WTC11 (cell line): ENCODE measurements around the gene MMAB. TPM values are rescaled to one million over a fixed set of nuclear protein-coding genes. Genes with fewer than 3 reads are reported as not detected.

Source experiments
- ATAC-seq: fragments of 200-7000 bp; cut with Tn5 transposase; 2 replicates; pipeline ENCODE4 v1.10.0; 2021; ENCODE audit warnings: mild to moderate bottlenecking, moderate library complexity
- CTCF ChIA-PET: fragments of 300-600 bp; sonication (Branson Sonifier 250); formaldehyde crosslinking; loops from one replicate; lab custom pipeline; 2021; ENCODE audit warnings: antibody characterized with exemption; lab: Charles Lee
- POLR2A ChIA-PET: fragments of 350-600 bp; sonication (Branson Sonifier 250); formaldehyde crosslinking; loops from one replicate; lab custom pipeline; 2021; ENCODE audit warnings: antibody characterized with exemption; lab: Charles Lee
- DNase-seq: peaks from one replicate; pipeline ENCODE4 v3.0.0; 2021; ENCODE audit warnings: low spot score
- H3K27ac Mint-ChIP-seq: 2 replicates; pipeline ENCODE4 v1.8.0; 2021; ENCODE audit warnings: mixed read lengths
- H3K27me3 Mint-ChIP-seq: 2 replicates; pipeline ENCODE4 v1.8.0; 2021; ENCODE audit warnings: low read depth, mild to moderate bottlenecking, moderate library complexity, mixed read lengths
- H3K36me3 Mint-ChIP-seq: 2 replicates; pipeline ENCODE4 v1.8.0; 2021; ENCODE audit warnings: mixed read lengths
- H3K4me1 Mint-ChIP-seq: 2 replicates; pipeline ENCODE4 v1.8.0; 2022; ENCODE audit warnings: mixed read lengths
- H3K4me3 Mint-ChIP-seq: 2 replicates; pipeline ENCODE4 v1.8.0; 2021; ENCODE audit warnings: mild to moderate bottlenecking, moderate library complexity, mixed read lengths
- H3K9me3 Mint-ChIP-seq: 2 replicates; pipeline ENCODE4 v1.8.0; 2021; ENCODE audit warnings: mixed read lengths
- AFF4 ChIP-seq: sonication (generic); formaldehyde crosslinking; IDR thresholded peaks from 2 replicates; pipeline ENCODE4 v1.8.1; 2023; ENCODE audit warnings: mild to moderate bottlenecking, missing genetic modification reagents, borderline replicate concordance
- ATF1 ChIP-seq: sonication (generic); formaldehyde crosslinking; IDR thresholded peaks from 2 replicates; pipeline ENCODE4 v1.8.1; 2023; ENCODE audit warnings: mild to moderate bottlenecking, moderate library complexity, missing genetic modification reagents
- ATF3 ChIP-seq: sonication (generic); formaldehyde crosslinking; conservative IDR thresholded peaks from 2 replicates; pipeline ENCODE4 v1.8.1; 2022; ENCODE audit warnings: mild to moderate bottlenecking, missing genetic modification reagents
- EMX1 ChIP-seq: fragments of 250-450 bp; sonication (Bioruptor Pico); IDR thresholded peaks from 2 replicates; pipeline ENCODE4 v1.8.0; 2021; ENCODE audit warnings: mild to moderate bottlenecking
- ETV6 ChIP-seq: sonication (generic); formaldehyde crosslinking; IDR thresholded peaks from 2 replicates; pipeline ENCODE4 v1.8.1; 2022; ENCODE audit warnings: mild to moderate bottlenecking, missing genetic modification reagents
- FOXJ3 ChIP-seq: sonication (generic); formaldehyde crosslinking; IDR thresholded peaks from 2 replicates; pipeline ENCODE4 v1.9.0; 2021; ENCODE audit warnings: missing genetic modification reagents, mild to moderate bottlenecking, borderline replicate concordance
- FOXP4 ChIP-seq: sonication (generic); formaldehyde crosslinking; IDR thresholded peaks from 2 replicates; pipeline ENCODE4 v1.8.0; 2022; ENCODE audit warnings: mild to moderate bottlenecking, missing genetic modification reagents
- GRHL2 ChIP-seq: fragments of 250-450 bp; sonication (Bioruptor Pico); IDR thresholded peaks from 2 replicates; pipeline ENCODE4 v1.8.0; 2022; ENCODE audit warnings: mild to moderate bottlenecking, moderate library complexity; ENCODE audit not compliant: insufficient replicate concordance, severe bottlenecking
- JAZF1 ChIP-seq: fragments of 250-450 bp; sonication (Bioruptor Pico); IDR thresholded peaks from 2 replicates; pipeline ENCODE4 v1.9.0; 2021; ENCODE audit warnings: moderate library complexity, mild to moderate bottlenecking, inconsistent platforms
- KAT7 ChIP-seq: sonication (generic); formaldehyde crosslinking; IDR thresholded peaks from 2 replicates; pipeline ENCODE4 v1.8.1; 2023; ENCODE audit warnings: missing genetic modification reagents, mild to moderate bottlenecking, borderline replicate concordance
- NR2C2 ChIP-seq: sonication (generic); formaldehyde crosslinking; IDR thresholded peaks from 2 replicates; pipeline ENCODE4 v1.8.0; 2022; ENCODE audit warnings: mild to moderate bottlenecking, missing genetic modification reagents
- NR3C1 ChIP-seq: sonication (generic); formaldehyde crosslinking; conservative IDR thresholded peaks from 2 replicates; pipeline ENCODE4 v1.8.1; 2023; ENCODE audit warnings: low read depth, mild to moderate bottlenecking, missing genetic modification reagents
- OVOL2 ChIP-seq: fragments of 250-450 bp; sonication (Bioruptor Pico); IDR thresholded peaks from 2 replicates; pipeline ENCODE4 v1.9.0; 2021; ENCODE audit warnings: mild to moderate bottlenecking, borderline replicate concordance
- PREB ChIP-seq: sonication (generic); formaldehyde crosslinking; IDR thresholded peaks from 2 replicates; pipeline ENCODE4 v1.8.1; 2022; ENCODE audit warnings: mild to moderate bottlenecking, missing genetic modification reagents, moderate library complexity, borderline replicate concordance
- PRRX2 ChIP-seq: fragments of 250-450 bp; sonication (Bioruptor Pico); IDR thresholded peaks from 2 replicates; pipeline ENCODE4 v1.8.0; 2021; ENCODE audit warnings: mild to moderate bottlenecking
- RORB ChIP-seq: fragments of 250-450 bp; sonication (Bioruptor Pico); IDR thresholded peaks from 2 replicates; pipeline ENCODE4 v1.9.0; 2021; ENCODE audit warnings: mild to moderate bottlenecking
- STAT6 ChIP-seq: sonication (generic); formaldehyde crosslinking; conservative IDR thresholded peaks from 2 replicates; pipeline ENCODE4 v1.8.1; 2023; ENCODE audit warnings: mild to moderate bottlenecking, low read depth, missing genetic modification reagents, moderate library complexity
- TP53 ChIP-seq: sonication (generic); formaldehyde crosslinking; IDR thresholded peaks from 2 replicates; pipeline ENCODE4 v1.8.1; 2023; ENCODE audit warnings: mild to moderate bottlenecking, missing genetic modification reagents
- USF1 ChIP-seq: sonication (generic); formaldehyde crosslinking; IDR thresholded peaks from 2 replicates; pipeline ENCODE4 v1.8.0; 2022; ENCODE audit warnings: mild to moderate bottlenecking, missing genetic modification reagents
- ZSCAN18 ChIP-seq: fragments of 250-450 bp; sonication (Bioruptor Pico); IDR thresholded peaks from 2 replicates; pipeline ENCODE4 v2.1.2; 2022; ENCODE audit warnings: mild to moderate bottlenecking, moderate library complexity
- total RNA-seq: library from RNA; stranded (reverse); gene quantifications from 3 replicates; pipeline ENCODE4 v1.2.3, GENCODE V29; 2021

The MMAB gene
- total RNA-seq, 1 experiment from 2014 or later, result 22.0 TPM

- TF ChIP-seq PREB (CRISPR knock-in tag) (no peak), GRHL2 (CRISPR knock-in tag) (no peak), USF1 (no peak), PRRX2 (CRISPR knock-in tag) (no peak), FOXP4 (no peak), TP53 (CRISPR knock-in tag) (no peak), ETV6 (CRISPR knock-in tag) (no peak), FOXJ3 (CRISPR knock-in tag) (no peak), EMX1 (CRISPR knock-in tag) (no peak)
Measured at GRCh38 chr12:109600995-109601394, 27.7 kb upstream of the MMAB start (continued).

- H3K27me3 Mint-ChIP-seq, result no peaks in the 10 kb centered on the region
- no peaks in the 10 kb centered on the region for H3K9me3 Mint-ChIP-seq
- ATAC-seq, result no peak
- no peak overlapping the region for H3K4me3 Mint-ChIP-seq
- no peak overlapping the region for H3K27ac Mint-ChIP-seq
- peaks cover 15% of the 10 kb centered on the region for H3K4me1 Mint-ChIP-seq
- no peak for DNase-seq
- no peaks in the 10 kb centered on the region for H3K36me3 Mint-ChIP-seq
- ChIA-PET POLR2A (interaction anchor here (1.2 kb wide), 1 partner anchor 52 kb away, joined by 3 read pairs; no protein-coding TSS in a partner anchor), CTCF (interaction anchor here (0.8 to 5.1 kb wide), 4 partner anchors 81 to 174 kb away, joined by 3 to 108 read pairs (median 21); no protein-coding TSS in a partner anchor)
- no peak for TF ChIP-seq ZSCAN18 (CRISPR knock-in tag)
- TF ChIP-seq ATF3, result no peak
- no peak for TF ChIP-seq KAT7 (CRISPR knock-in tag)
- no peak for TF ChIP-seq NR3C1 (CRISPR knock-in tag)
- no peak for TF ChIP-seq PREB (CRISPR knock-in tag)
- no peak for TF ChIP-seq STAT6 (CRISPR knock-in tag)
- TF ChIP-seq JAZF1, result no peak
- no peak for TF ChIP-seq OVOL2 (CRISPR knock-in tag)
- TF ChIP-seq EMX1 (CRISPR knock-in tag), result no peak
- no peak for TF ChIP-seq RORB (CRISPR knock-in tag)
- no peak for TF ChIP-seq NR2C2 (CRISPR knock-in tag)
- TF ChIP-seq AFF4, result no peak
- no peak for TF ChIP-seq ATF1 (CRISPR knock-in tag)
Measured at GRCh38 chr12:109600481-109600880, 27.2 kb upstream of the MMAB start.
